Fibroblast of pulmonary artery (primary cell): ENCODE data around the gene OR10H3.

Source experiments
- DNase-seq: peaks from one replicate; pipeline ENCODE4 v3.0.0-alpha.2; 2010; ENCODE audit warnings: low read depth
- H3K4me3 ChIP-seq: replicated peaks from 2 replicates; pipeline ENCODE4 v1.5.1; 2011; ENCODE audit warnings: low read depth, mild to moderate bottlenecking, control low read depth, low read length, moderate library complexity
- TF ChIP-seq, protein P1 (sequence below): IDR thresholded peaks from 2 replicates; pipeline ENCODE4 v1.5.1; 2011; ENCODE audit warnings: mild to moderate bottlenecking, control low read depth, low read length, inconsistent platforms; ENCODE audit errors: missing control alignments

The OR10H3 gene

GRCh38 chr19:15717809-15718208 lies 20.0 kb upstream of the OR10H3 start:
- DNase-seq, result no peak
- TF ChIP-seq, protein P1, sequence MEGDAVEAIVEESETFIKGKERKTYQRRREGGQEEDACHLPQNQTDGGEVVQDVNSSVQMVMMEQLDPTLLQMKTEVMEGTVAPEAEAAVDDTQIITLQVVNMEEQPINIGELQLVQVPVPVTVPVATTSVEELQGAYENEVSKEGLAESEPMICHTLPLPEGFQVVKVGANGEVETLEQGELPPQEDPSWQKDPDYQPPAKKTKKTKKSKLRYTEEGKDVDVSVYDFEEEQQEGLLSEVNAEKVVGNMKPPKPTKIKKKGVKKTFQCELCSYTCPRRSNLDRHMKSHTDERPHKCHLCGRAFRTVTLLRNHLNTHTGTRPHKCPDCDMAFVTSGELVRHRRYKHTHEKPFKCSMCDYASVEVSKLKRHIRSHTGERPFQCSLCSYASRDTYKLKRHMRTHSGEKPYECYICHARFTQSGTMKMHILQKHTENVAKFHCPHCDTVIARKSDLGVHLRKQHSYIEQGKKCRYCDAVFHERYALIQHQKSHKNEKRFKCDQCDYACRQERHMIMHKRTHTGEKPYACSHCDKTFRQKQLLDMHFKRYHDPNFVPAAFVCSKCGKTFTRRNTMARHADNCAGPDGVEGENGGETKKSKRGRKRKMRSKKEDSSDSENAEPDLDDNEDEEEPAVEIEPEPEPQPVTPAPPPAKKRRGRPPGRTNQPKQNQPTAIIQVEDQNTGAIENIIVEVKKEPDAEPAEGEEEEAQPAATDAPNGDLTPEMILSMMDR, result no peak
- H3K4me3 ChIP-seq, result no peak overlapping the region

DNA sequence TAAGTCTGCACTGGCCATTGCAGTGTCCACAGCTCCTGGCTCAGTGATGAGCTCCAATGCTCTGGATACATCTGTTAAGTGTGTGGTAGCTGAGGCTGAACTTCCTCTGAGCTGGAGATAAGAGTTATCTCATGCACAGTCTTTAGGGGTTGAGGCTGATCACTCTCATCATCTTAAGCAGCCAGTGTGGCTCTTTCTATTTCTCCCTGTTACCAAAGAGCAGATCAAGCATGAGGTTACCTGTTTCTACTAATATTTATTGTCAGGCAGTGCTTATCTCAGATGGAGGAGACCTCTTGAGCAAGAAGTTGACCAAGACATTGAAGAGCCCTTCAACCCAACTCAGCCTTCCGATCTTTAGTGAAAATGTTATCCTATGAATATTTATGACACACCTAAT lies 16.5 kb upstream of the OR10H3 start:
- TF ChIP-seq, protein P1, result no peak
- no peak for DNase-seq
- no peak overlapping the region for H3K4me3 ChIP-seq

GRCh38 chr19:15722956-15723355 lies 14.8 kb upstream of the OR10H3 start:
- H3K4me3 ChIP-seq, result no peak overlapping the region
- TF ChIP-seq, protein P1, result no peak
- no peak for DNase-seq

DNA sequence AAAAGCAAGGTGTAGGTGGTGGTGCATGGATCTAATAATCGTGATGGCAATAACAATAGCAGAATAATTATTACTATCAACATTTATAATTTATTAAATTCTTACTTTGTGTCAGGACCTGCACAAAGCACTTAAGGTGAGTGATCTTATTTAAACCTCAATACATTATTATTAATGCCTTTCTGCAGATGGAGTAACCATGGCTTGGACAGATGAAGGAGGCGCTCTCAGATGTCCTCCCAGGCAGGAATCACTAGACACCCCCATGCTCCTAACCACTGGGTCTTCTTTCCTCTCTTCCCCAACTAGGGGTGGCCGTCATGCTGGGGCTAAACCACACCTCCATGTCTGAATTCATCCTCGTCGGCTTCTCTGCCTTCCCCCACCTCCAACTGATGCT lies 10.1 kb upstream of the OR10H3 start, which contains the start of gene OR10H2:
OR10H2 (plus strand) TSS at position 301 of the 400 bp plus-strand sequence; CDS start at position 321, 20 bp downstream.
- no peak within 1 kb of the TSS for H3K4me3 ChIP-seq
- DNase-seq, result no peak
- TF ChIP-seq, protein P1, result no peak

DNA sequence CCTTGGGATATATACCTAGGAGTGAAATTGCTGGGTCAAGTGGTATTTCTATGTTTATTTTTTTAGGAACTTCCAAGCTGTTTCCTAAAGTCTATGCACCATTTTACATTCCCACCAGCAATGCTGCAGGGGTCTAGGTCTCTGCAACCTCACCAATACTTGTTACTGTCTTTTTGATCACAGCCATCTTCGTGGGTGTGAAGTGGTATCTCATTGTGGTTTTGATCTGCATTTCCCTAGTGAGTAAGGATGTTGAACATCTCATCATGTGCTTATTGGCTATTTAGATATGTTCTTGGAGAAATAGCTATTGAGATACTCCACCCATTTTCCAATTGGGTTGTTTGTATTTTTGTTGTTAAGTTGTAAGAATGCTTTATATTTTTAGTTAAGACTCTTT lies 7.2 kb upstream of the OR10H3 start:
- no peak for DNase-seq
- TF ChIP-seq, protein P1, result no peak
- H3K4me3 ChIP-seq, result no peak overlapping the region

GRCh38 chr19:15732388-15732787 lies 5.4 kb upstream of the OR10H3 start:
- no peak for DNase-seq
- TF ChIP-seq, protein P1, result no peak
- H3K4me3 ChIP-seq, result no peak overlapping the region

- no peak for DNase-seq
- H3K4me3 ChIP-seq, result no peak overlapping the region
- TF ChIP-seq, protein P1, result no peak
These were observed 3.9 kb upstream of the OR10H3 start for GRCh38 chr19:15733895-15734294.
